H9 (cell line): Measurements from ENCODE around the gene ZNF775. TPM values are rescaled to one million over a fixed set of nuclear protein-coding genes. Genes with fewer than 3 reads are reported as not detected.
A peak's percentile ranks its signal among the peaks of the same experiment; 100 is the strongest.

Experiments
- DNase-seq: peaks from one replicate; pipeline ENCODE4 v3.0.0-alpha.2; 2017
- H2AFZ ChIP-seq: one replicate; pipeline ENCODE4 v1.6.1; 2013; ENCODE audit warnings: mild to moderate bottlenecking, low read length, control low read depth, moderate library complexity
- H2AK5ac ChIP-seq: 2 replicates; pipeline ENCODE4 v1.6.1; 2013; ENCODE audit warnings: low read length, control low read depth, mixed read lengths; ENCODE audit not compliant: insufficient read length
- H2BK120ac ChIP-seq: one replicate; pipeline ENCODE4 v1.6.1; 2013; ENCODE audit warnings: low read depth, mild to moderate bottlenecking, low read length, control low read depth, inconsistent platforms; ENCODE audit not compliant: poor library complexity, severe bottlenecking
- H2BK12ac ChIP-seq: 2 replicates; pipeline ENCODE4 v1.6.1; 2013; ENCODE audit warnings: low read length, control low read depth, mixed read lengths, low read depth; ENCODE audit not compliant: insufficient read length
- H2BK15ac ChIP-seq: 2 replicates; pipeline ENCODE4 v1.6.1; 2013; ENCODE audit warnings: low read depth, low read length, control low read depth
- H2BK20ac ChIP-seq: one replicate; pipeline ENCODE4 v1.6.1; 2013; ENCODE audit warnings: low read depth, mild to moderate bottlenecking, low read length, control low read depth, inconsistent platforms; ENCODE audit not compliant: poor library complexity, severe bottlenecking
- H2BK5ac ChIP-seq: 2 replicates; pipeline ENCODE4 v1.6.1; 2013; ENCODE audit warnings: low read length, control low read depth, mixed read lengths; ENCODE audit not compliant: insufficient read length
- H3K14ac ChIP-seq: 2 replicates; pipeline ENCODE4 v1.6.1; 2013; ENCODE audit warnings: low read length, control low read depth; ENCODE audit not compliant: insufficient read depth
- H3K18ac ChIP-seq: 2 replicates; pipeline ENCODE4 v1.6.1; 2013; ENCODE audit warnings: low read depth, mild to moderate bottlenecking, mixed read lengths, low read length, control low read depth; ENCODE audit not compliant: insufficient read length
- H3K23ac ChIP-seq: 2 replicates; pipeline ENCODE4 v1.6.1; 2013; ENCODE audit warnings: low read length, control low read depth, mixed read lengths, low read depth; ENCODE audit not compliant: insufficient read length
- H3K23me2 ChIP-seq: 2 replicates; pipeline ENCODE4 v1.6.1; 2013; ENCODE audit warnings: low read depth, mild to moderate bottlenecking, mixed read lengths, low read length, control low read depth; ENCODE audit not compliant: insufficient read length, poor library complexity, severe bottlenecking
- H3K27ac ChIP-seq: 2 replicates; pipeline ENCODE4 v1.5.1; 2013; ENCODE audit warnings: low read length, control low read depth, mixed read lengths, low read depth; ENCODE audit not compliant: insufficient read length
- H3K27me3 ChIP-seq: 2 replicates; pipeline ENCODE4 v1.6.1; 2013; ENCODE audit warnings: low read length, control low read depth, inconsistent platforms; ENCODE audit not compliant: insufficient read depth
- H3K4ac ChIP-seq: 2 replicates; pipeline ENCODE4 v1.6.1; 2013; ENCODE audit warnings: low read depth, mild to moderate bottlenecking, control low read depth, inconsistent platforms, low read length, moderate library complexity
- H3K4me1 ChIP-seq: 2 replicates; pipeline ENCODE4 v1.6.1; 2013; ENCODE audit warnings: low read length, control low read depth, inconsistent platforms; ENCODE audit not compliant: insufficient read depth
- H3K4me2 ChIP-seq: 2 replicates; pipeline ENCODE4 v1.6.1; 2013; ENCODE audit warnings: low read length, control low read depth, mixed read lengths; ENCODE audit not compliant: insufficient read length, insufficient read depth
- H3K56ac ChIP-seq: 2 replicates; pipeline ENCODE4 v1.6.1; 2013; ENCODE audit warnings: low read depth, mild to moderate bottlenecking, mixed read lengths, low read length, control low read depth; ENCODE audit not compliant: insufficient read length
- H3K79me1 ChIP-seq: 2 replicates; pipeline ENCODE4 v1.6.1; 2013; ENCODE audit warnings: low read depth, mild to moderate bottlenecking, moderate library complexity, low read length, control low read depth, inconsistent platforms; ENCODE audit not compliant: insufficient read depth, poor library complexity, severe bottlenecking
- H3K79me2 ChIP-seq: 2 replicates; pipeline ENCODE4 v1.6.1; 2013; ENCODE audit warnings: low read length, control low read depth, inconsistent platforms; ENCODE audit not compliant: insufficient read depth
- H3K9ac ChIP-seq: 2 replicates; pipeline ENCODE4 v1.6.1; 2013; ENCODE audit warnings: low read length, control low read depth, mixed read lengths; ENCODE audit not compliant: insufficient read length; ENCODE audit errors: extremely low read depth
- H3K9me3 ChIP-seq: one replicate; pipeline ENCODE4 v1.6.1; 2013; ENCODE audit warnings: low read depth, low read length, inconsistent platforms; ENCODE audit not compliant: control insufficient read depth
- H3T11ph ChIP-seq: one replicate; pipeline ENCODE4 v1.6.1; 2013; ENCODE audit warnings: mild to moderate bottlenecking, low read length, control low read depth, inconsistent platforms
- H4K20me1 ChIP-seq: one replicate; pipeline ENCODE4 v1.6.1; 2013; ENCODE audit not compliant: control insufficient read depth, insufficient read length, insufficient read depth
- H4K5ac ChIP-seq: 2 replicates; pipeline ENCODE4 v1.6.1; 2013; ENCODE audit warnings: low read depth, mild to moderate bottlenecking, mixed read lengths, low read length, control low read depth; ENCODE audit not compliant: insufficient read length
- H4K8ac ChIP-seq: replicated peaks from 2 replicates; pipeline ENCODE4 v1.6.1; 2013; ENCODE audit warnings: low read length, control low read depth, mixed read lengths, low read depth; ENCODE audit not compliant: insufficient read length
- H4K91ac ChIP-seq: 2 replicates; pipeline ENCODE4 v1.6.1; 2013; ENCODE audit warnings: low read depth, mild to moderate bottlenecking, moderate library complexity, mixed read lengths, low read length, control low read depth; ENCODE audit not compliant: insufficient read length
- H3K27ac Mint-ChIP-seq, 3 experiments: 2 replicates in 2 of 3; 3 replicates in 1 of 3; pipeline ENCODE4 v1.8.0; 2020 to 2021; ENCODE audit warnings: mixed read lengths in 3 of 3, mild to moderate bottlenecking in 1 of 3, moderate library complexity in 1 of 3
- H3K27me3 Mint-ChIP-seq: 2 replicates; pipeline ENCODE4 v1.8.0; 2021; ENCODE audit warnings: low read depth, mild to moderate bottlenecking, moderate library complexity, mixed read lengths
- H3K36me3 Mint-ChIP-seq, 3 experiments: 2 replicates in 2 of 3; 3 replicates in 1 of 3; pipeline ENCODE4 v1.8.0; 2020 to 2021; ENCODE audit warnings: low read depth in 3 of 3, mixed read lengths in 3 of 3; ENCODE audit not compliant: insufficient read depth in 1 of 3
- H3K4me1 Mint-ChIP-seq, 2 experiments: 2 replicates each; pipeline ENCODE4 v1.8.0; 2020; ENCODE audit warnings: mixed read lengths in 2 of 2
- H3K4me3 Mint-ChIP-seq, 2 experiments: 2 replicates in 1 of 2; 3 replicates in 1 of 2; pipeline ENCODE4 v1.8.0; 2020 to 2021; ENCODE audit warnings: mild to moderate bottlenecking in 2 of 2, mixed read lengths in 2 of 2, moderate library complexity in 1 of 2
- H3K9me3 Mint-ChIP-seq, 2 experiments: 2 replicates in 1 of 2; 3 replicates in 1 of 2; pipeline ENCODE4 v1.8.0; 2020; ENCODE audit warnings: mild to moderate bottlenecking in 2 of 2, mixed read lengths in 2 of 2, moderate library complexity in 1 of 2
- CTCF ChIP-seq: fragments of 200-600 bp; sonication (generic); conservative IDR thresholded peaks from 3 replicates; pipeline ENCODE4 v1.8.0; 2021; ENCODE audit warnings: antibody characterized with exemption, mild to moderate bottlenecking
- WGBS: extraction: QIAGEN DNeasy Blood & Tissue Kit; methylation state at CpG from one replicate; pipeline ENCODE4 v1.1.7; 2013; ENCODE audit warnings: missing lambda C conversion rate, low lambda C conversion rate, mixed read lengths; ENCODE audit not compliant: insufficient read length; ENCODE audit errors: extremely low coverage; 5-methylcytosine and 5-hydroxymethylcytosine counted together
- total RNA-seq: library from RNA; stranded (reverse); gene quantifications from 2 replicates; pipeline ENCODE4 v1.2.1, GENCODE V29; 2021

The ZNF775 gene
- total RNA-seq, 1 experiment from 2014 or later, result 10.5 TPM

GRCh38 chr7:150341263-150342120 is 37.6 kb upstream of the ZNF775 start, which contains the start of gene RARRES2:
Gene RARRES2 (minus strand): TSS chr7:150341629. CDS start chr7:150340609, 1,020 bp downstream.
- peaks cover 43 to 54% of the 10 kb centered on the region in 2 experiments for H3K4me1 Mint-ChIP-seq
- no peak within 1 kb of the TSS for H2BK15ac ChIP-seq
- H3K79me2 ChIP-seq, result no peaks in the 10 kb centered on the region
- H3K4me2 ChIP-seq, result peak within 1 kb of the TSS; percentile 76
- H3K79me1 ChIP-seq, result no peaks in the 10 kb centered on the region
- no peak within 1 kb of the TSS for H3T11ph ChIP-seq
- no peak within 1 kb of the TSS for H2AFZ ChIP-seq
- peaks cover 16% of the 10 kb centered on the region for H3K27me3 ChIP-seq
- no peak within 1 kb of the TSS for H2BK120ac ChIP-seq
- no peak within 1 kb of the TSS for H3K56ac ChIP-seq
- TF ChIP-seq CTCF, result no peak
- H3K14ac ChIP-seq, result peak within 1 kb of the TSS; percentile 52
- H4K20me1 ChIP-seq, result no peaks in the 10 kb centered on the region
- no peak within 1 kb of the TSS for H2BK5ac ChIP-seq
- DNase-seq, result peak; percentile 75
- no peak within 1 kb of the TSS for H3K23ac ChIP-seq
- no CpG with 5 or more reads among the region's 49 CpGs for WGBS
- H2BK12ac ChIP-seq, result no peak within 1 kb of the TSS
- peaks cover 13 to 18% of the 10 kb centered on the region in 2 experiments for H3K9me3 Mint-ChIP-seq
- no peak within 1 kb of the TSS for H3K4ac ChIP-seq
- peaks cover 17 to 35% (median 26%) of the 10 kb centered on the region in 3 experiments for H3K36me3 Mint-ChIP-seq
- peak within 1 kb of the TSS in 1 of 3 experiments; percentile 95; a peak in 3 of 7 replicates for H3K27ac Mint-ChIP-seq
- H3K9ac ChIP-seq, result peak within 1 kb of the TSS; percentile 43
- H2BK20ac ChIP-seq, result no peak within 1 kb of the TSS
- no peak within 1 kb of the TSS for H4K91ac ChIP-seq
- no peak within 1 kb of the TSS for H4K8ac ChIP-seq
- no peak within 1 kb of the TSS for H2AK5ac ChIP-seq
- H3K4me3 Mint-ChIP-seq, result peak within 1 kb of the TSS; percentile 74 to 96
- H4K5ac ChIP-seq, result no peak within 1 kb of the TSS
- H3K18ac ChIP-seq, result no peak within 1 kb of the TSS
- H3K27ac ChIP-seq, result no peak within 1 kb of the TSS
- H3K4me1 ChIP-seq, result no peaks in the 10 kb centered on the region; the same call in 1 of the 2 replicates
- H3K27me3 Mint-ChIP-seq, result peaks cover 76% of the 10 kb centered on the region
- H3K9me3 ChIP-seq, result peaks cover 7% of the 10 kb centered on the region
- peaks cover 16% of the 10 kb centered on the region for H3K23me2 ChIP-seq
